Muscle of arm (tissue), 12 donors: Measurements from ENCODE around the gene ENPP6. TPM values are rescaled to one million over a fixed set of nuclear protein-coding genes. Genes with fewer than 3 reads are reported as not detected.
"Not testable (repeated sequence)": the region's sequence is repeated elsewhere in the genome, so short reads cannot be mapped to it uniquely, and the experiment has no call there.

Experiments used
- DNase-seq: peaks from one replicate; pipeline ENCODE4 v3.0.0-alpha.2; 2013
- polyA plus RNA-seq, 12 donors: library from polyadenylated mRNA; unstranded; fragments of 120-200 nt; gene quantifications; one replicate each; pipeline ENCODE4 v1.2.1, GENCODE V29; 2013; ENCODE audit not compliant: insufficient read length in 12 of 12

Gene ENPP6
- polyA plus RNA-seq, 12 donors, result 8.6 to 29.4 (median 14.6) TPM; not detected in 1

- DNase-seq, result no peak
These were observed 65.6 kb downstream of the ENPP6 start for GRCh38 chr4:184151988-184152485.

- DNase-seq, result no peak
These were observed 67.4 kb downstream of the ENPP6 start for GRCh38 chr4:184150102-184150839.

- no peak for DNase-seq
These were observed 68.7 kb downstream of the ENPP6 start for GRCh38 chr4:184148738-184149637.

GRCh38 chr4:184147858-184148737, 69.6 kb downstream of the ENPP6 start:
- DNase-seq, result no peak

- no peak for DNase-seq
These were observed 70.7 kb downstream of the ENPP6 start for GRCh38 chr4:184146951-184147350.

GRCh38 chr4:184145596-184145995, 72.1 kb downstream of the ENPP6 start:
- no peak for DNase-seq

GRCh38 chr4:184143770-184144564, 73.7 kb downstream of the ENPP6 start:
- no peak for DNase-seq

- no peak for DNase-seq
These were observed 75.3 kb downstream of the ENPP6 start for GRCh38 chr4:184142121-184143000.

- not testable (repeated sequence) for DNase-seq
These were observed 76.8 kb downstream of the ENPP6 start for GRCh38 chr4:184140901-184141300.

- DNase-seq, result no peak
These were observed 81.1 kb downstream of the ENPP6 start for GRCh38 chr4:184136525-184136924.

GRCh38 chr4:184126800-184127199, 90.9 kb downstream of the ENPP6 start:
- DNase-seq, result no peak

GRCh38 chr4:184122631-184123408, 94.9 kb downstream of the ENPP6 start:
- DNase-seq, result no peak

- DNase-seq, result no peak
These were observed 97.0 kb downstream of the ENPP6 start for GRCh38 chr4:184120549-184121127.

- DNase-seq, result no peak
These were observed 99.9 kb downstream of the ENPP6 start for GRCh38 chr4:184117662-184118199.

GRCh38 chr4:184115399-184115798, 102.3 kb downstream of the ENPP6 start:
- no peak for DNase-seq

GRCh38 chr4:184114431-184114830, 103.2 kb downstream of the ENPP6 start:
- DNase-seq, result no peak

GRCh38 chr4:184112006-184112550, 105.6 kb downstream of the ENPP6 start:
- no peak for DNase-seq
